ENCODE data around the gene VWC2L.

Gene VWC2L

GRCh38 chr2:214386720-214387119 is 24.1 kb upstream of the VWC2L start:
- H3K4me2 ChIP-seq, result no peak overlapping the region
- no peak overlapping the region for H3K9ac ChIP-seq
- H3K4me3 ChIP-seq, result no peak overlapping the region
- no peak overlapping the region for H3K27ac ChIP-seq
- no peaks in the 10 kb centered on the region for H3K9me3 ChIP-seq (replicated peaks in 1 of 11)
- TF ChIP-seq Cebpa-rat (IDR thresholded peaks at IDR 0.05), result peak in 4 of 11 experiments; percentile 17 to 56 (median 31); a peak in 3 of 22 replicates
- no peaks in the 10 kb centered on the region for H4K20me1 ChIP-seq
- no peaks in the 10 kb centered on the region for H3K36me3 ChIP-seq
- H3K4me1 ChIP-seq, result no peaks in the 10 kb centered on the region
- H3K27me3 ChIP-seq, result no peaks in the 10 kb centered on the region

GRCh38 chr2:214389334-214389733 is 21.5 kb upstream of the VWC2L start:
- no peak overlapping the region for H3K4me2 ChIP-seq
- no peak overlapping the region for H3K9ac ChIP-seq
- no peaks in the 10 kb centered on the region for H3K27me3 ChIP-seq
- no peaks in the 10 kb centered on the region for H3K9me3 ChIP-seq (replicated peaks in 1 of 11)
- no peaks in the 10 kb centered on the region for H3K4me1 ChIP-seq
- H3K27ac ChIP-seq, result no peak overlapping the region
- H4K20me1 ChIP-seq, result no peaks in the 10 kb centered on the region
- no peak overlapping the region for H3K4me3 ChIP-seq
- no peak for TF ChIP-seq Cebpa-rat (IDR thresholded peaks at IDR 0.05)
- no peaks in the 10 kb centered on the region for H3K36me3 ChIP-seq

DNA sequence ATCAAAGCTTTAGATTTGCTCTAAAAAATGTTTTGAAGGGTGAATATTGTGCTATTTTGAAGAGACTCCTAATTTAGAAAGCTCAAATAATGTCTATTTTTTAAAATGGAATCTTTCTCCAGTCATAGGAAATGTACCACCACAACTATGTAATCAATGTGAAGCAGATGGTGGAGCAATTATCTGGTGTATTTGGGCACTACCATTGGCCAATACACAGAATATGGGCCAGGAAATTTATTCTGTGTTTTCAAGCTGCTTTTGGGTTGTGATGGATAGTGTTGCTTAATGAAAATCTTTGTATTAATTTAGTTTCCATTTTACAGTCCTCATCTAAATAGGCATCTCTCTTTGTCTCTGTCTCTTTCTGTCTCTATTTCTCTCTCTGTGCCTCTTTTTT is 17.1 kb upstream of the VWC2L start:
- Histone ChIP-seq H3K4me2 (no peak overlapping the region), H4K20me1 (no peaks in the 10 kb centered on the region), H3K27me3 (no peaks in the 10 kb centered on the region), H3K4me3 (no peak overlapping the region), H3K9ac (no peak overlapping the region), H3K4me1 (no peaks in the 10 kb centered on the region), H3K27ac (no peak overlapping the region), H3K36me3 (no peaks in the 10 kb centered on the region), H3K9me3 (replicated peaks in 1 of 11) (no peaks in the 10 kb centered on the region)
- no peak for TF ChIP-seq Cebpa-rat (IDR thresholded peaks at IDR 0.05)

DNA sequence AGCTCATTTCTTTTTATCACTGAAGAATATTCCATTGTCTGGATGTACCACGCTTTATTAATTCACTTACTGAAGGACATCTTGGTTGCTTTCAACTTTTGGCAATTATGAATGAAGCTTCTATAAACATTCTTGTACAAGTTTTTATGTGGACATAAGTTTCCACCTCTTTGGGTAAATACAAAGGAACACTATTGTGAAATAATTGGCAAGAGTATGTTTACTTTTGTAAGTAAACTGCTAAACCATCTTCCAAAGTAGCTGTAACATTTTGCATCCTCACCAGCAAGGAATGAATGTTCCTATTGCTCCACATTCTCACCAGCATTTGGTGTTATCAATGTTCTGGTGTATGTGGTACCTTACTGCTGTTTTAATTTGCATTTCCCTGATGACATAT is 15.8 kb upstream of the VWC2L start:
- TF ChIP-seq Cebpa-rat (IDR thresholded peaks at IDR 0.05), result no peak; a peak in 1 of 22 replicates
- H3K9me3 ChIP-seq (replicated peaks in 1 of 11), result no peaks in the 10 kb centered on the region
- H3K9ac ChIP-seq, result no peak overlapping the region
- no peak overlapping the region for H3K27ac ChIP-seq
- H3K4me1 ChIP-seq, result no peaks in the 10 kb centered on the region
- H3K36me3 ChIP-seq, result no peaks in the 10 kb centered on the region
- H3K4me2 ChIP-seq, result no peak overlapping the region
- no peak overlapping the region for H3K4me3 ChIP-seq
- H3K27me3 ChIP-seq, result no peaks in the 10 kb centered on the region
- H4K20me1 ChIP-seq, result no peaks in the 10 kb centered on the region

GRCh38 chr2:214401580-214401979 is 9.3 kb upstream of the VWC2L start:
- Histone ChIP-seq H3K4me1 (no peaks in the 10 kb centered on the region), H4K20me1 (no peaks in the 10 kb centered on the region), H3K4me2 (no peak overlapping the region), H3K9ac (no peak overlapping the region), H3K27ac (no peak overlapping the region), H3K4me3 (no peak overlapping the region), H3K36me3 (no peaks in the 10 kb centered on the region), H3K27me3 (no peaks in the 10 kb centered on the region), H3K9me3 (replicated peaks in 1 of 11) (no peaks in the 10 kb centered on the region)
- no peak for TF ChIP-seq Cebpa-rat (IDR thresholded peaks at IDR 0.05)

DNA sequence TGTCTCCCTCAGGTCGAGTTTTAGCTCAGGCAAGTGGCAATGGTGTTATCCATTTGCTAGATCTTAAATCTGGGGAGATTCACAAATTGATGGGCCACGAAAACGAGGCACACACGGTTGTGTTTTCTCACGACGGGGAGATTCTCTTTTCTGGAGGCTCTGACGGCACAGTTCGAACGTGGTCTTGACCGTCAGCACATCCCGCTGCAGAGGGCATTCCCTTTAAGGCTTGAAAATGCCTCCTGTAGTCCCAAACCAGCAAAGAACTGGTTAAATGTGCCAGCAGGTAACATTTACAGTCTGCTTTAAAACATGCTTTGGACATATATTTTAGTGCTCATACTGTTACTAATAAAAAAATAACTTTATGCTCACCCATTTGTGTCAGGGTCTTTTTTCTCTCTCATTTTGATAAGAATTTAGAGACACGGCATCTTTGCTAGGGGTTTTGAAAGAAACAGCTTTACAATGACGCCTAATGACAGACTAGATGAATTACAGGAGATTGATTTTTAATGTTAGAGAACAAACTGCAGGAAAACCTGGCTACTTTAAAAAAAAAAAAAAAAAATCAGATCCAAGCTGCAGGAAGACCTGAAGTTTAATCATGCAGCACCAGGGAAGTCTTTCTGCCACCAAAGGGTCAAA is 602 bp upstream of the VWC2L start:
- H3K9ac ChIP-seq, result no peak overlapping the region
- H3K27me3 ChIP-seq, result no peaks in the 10 kb centered on the region
- no peaks in the 10 kb centered on the region for H3K36me3 ChIP-seq
- H4K20me1 ChIP-seq, result peaks cover 0 to 6% (median 0%) of the 10 kb centered on the region in 11 experiments; a peak in 2 of 22 replicates
- H3K4me1 ChIP-seq, result no peaks in the 10 kb centered on the region
- no peak overlapping the region for H3K4me2 ChIP-seq
- no peak overlapping the region for H3K4me3 ChIP-seq
- no peak for TF ChIP-seq Cebpa-rat (IDR thresholded peaks at IDR 0.05)
- H3K9me3 ChIP-seq (replicated peaks in 1 of 11), result no peaks in the 10 kb centered on the region
- no peak overlapping the region for H3K27ac ChIP-seq

- Histone ChIP-seq H3K27ac (no peak overlapping the region), H3K4me3 (no peak overlapping the region), H3K9ac (no peak overlapping the region), H3K36me3 (no peaks in the 10 kb centered on the region), H4K20me1 (peaks cover 0 to 6% (median 0%) of the 10 kb centered on the region in 11 experiments; a peak in 2 of 22 replicates), H3K4me2 (no peak overlapping the region), H3K9me3 (replicated peaks in 1 of 11) (no peaks in the 10 kb centered on the region), H3K27me3 (no peaks in the 10 kb centered on the region), H3K4me1 (no peaks in the 10 kb centered on the region)
- no peak for TF ChIP-seq Cebpa-rat (IDR thresholded peaks at IDR 0.05)
Measured at GRCh38 chr2:214412679-214413078, 1.8 kb downstream of the VWC2L start.

DNA sequence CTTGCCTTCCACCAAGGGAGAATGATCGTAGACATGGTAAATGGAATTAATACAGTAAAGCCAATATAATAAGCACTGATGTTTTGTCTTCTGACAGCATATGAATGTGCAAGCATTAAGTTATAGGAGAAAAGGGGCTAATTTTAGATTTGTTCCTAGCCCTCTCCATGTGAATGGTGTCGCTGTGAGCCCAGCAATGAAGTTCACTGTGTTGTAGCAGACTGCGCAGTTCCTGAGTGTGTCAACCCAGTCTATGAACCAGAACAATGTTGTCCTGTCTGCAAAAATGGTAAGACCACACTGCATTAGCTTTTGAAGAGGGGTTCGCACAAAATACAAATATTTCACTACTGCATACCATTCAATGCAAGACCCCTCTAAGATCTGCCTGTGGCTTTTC is 25.6 kb downstream of the VWC2L start:
- H4K20me1 ChIP-seq, result no peaks in the 10 kb centered on the region
- TF ChIP-seq Cebpa-rat (IDR thresholded peaks at IDR 0.05), result no peak
- no peaks in the 10 kb centered on the region for H3K36me3 ChIP-seq

DNA sequence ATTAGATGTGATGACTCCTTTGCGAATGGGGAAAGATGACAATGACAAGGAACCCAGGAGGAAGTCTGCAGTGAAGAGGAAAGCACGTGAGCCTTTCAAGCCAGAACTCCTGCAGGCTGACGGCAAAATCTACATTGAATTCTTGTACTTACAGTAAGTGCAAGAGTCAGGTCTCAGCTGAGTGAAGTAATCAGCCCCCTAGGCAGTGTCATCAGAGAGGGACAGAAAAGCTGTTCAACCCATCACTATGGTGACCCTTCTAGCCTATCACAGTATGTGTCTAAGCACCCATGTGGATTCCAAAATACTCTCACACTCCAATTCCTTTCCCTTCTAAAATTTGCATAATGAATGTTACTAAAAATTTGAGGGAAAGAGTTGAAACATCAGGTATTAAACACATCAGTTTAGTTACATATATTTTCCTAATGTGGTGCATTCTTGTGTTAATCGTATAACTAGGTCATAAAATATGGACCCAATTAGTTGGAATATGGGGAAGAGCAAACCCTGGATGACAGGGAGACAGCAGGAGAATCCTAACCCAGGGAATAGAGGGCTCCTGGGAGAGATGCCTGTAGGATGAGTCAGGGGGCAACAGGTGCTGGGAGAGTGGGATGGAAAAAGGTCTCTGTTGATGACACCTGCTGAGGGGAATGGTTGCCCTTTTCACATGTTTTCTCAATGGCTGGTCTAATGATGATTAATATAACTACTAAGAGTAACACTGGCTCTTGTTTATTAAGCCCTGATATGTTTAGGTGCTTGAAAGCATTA is 39.5 kb downstream of the VWC2L start:
- H3K27ac ChIP-seq, result peak overlapping the region in 3 of 11 experiments; percentile 2 to 65 (median 44); a peak in 5 of 22 replicates
- no peaks in the 10 kb centered on the region for H3K9me3 ChIP-seq (replicated peaks in 1 of 11)
- peak overlapping the region; percentile 5 to 61 (median 50); a peak in 20 of 22 replicates for H3K4me2 ChIP-seq
- H3K36me3 ChIP-seq, result no peaks in the 10 kb centered on the region
- peaks cover 9 to 17% (median 13%) of the 10 kb centered on the region in 10 experiments; a peak in 19 of 20 replicates for H3K4me1 ChIP-seq
- no peak overlapping the region for H3K9ac ChIP-seq
- H3K4me3 ChIP-seq, result no peak overlapping the region
- no peaks in the 10 kb centered on the region for H4K20me1 ChIP-seq
- H3K27me3 ChIP-seq, result no peaks in the 10 kb centered on the region
- TF ChIP-seq Cebpa-rat (IDR thresholded peaks at IDR 0.05), result no peak

More for the DNA sequence above, 25.6 kb downstream of the VWC2L start:
- Histone ChIP-seq H3K9me3 (replicated peaks in 1 of 11) (no peaks in the 10 kb centered on the region), H3K4me1 (no peaks in the 10 kb centered on the region), H3K4me3 (no peak overlapping the region), H3K4me2 (no peak overlapping the region), H3K27ac (no peak overlapping the region), H3K27me3 (no peaks in the 10 kb centered on the region), H3K9ac (no peak overlapping the region)
